KG1 (cell line): ENCODE measurements around the gene MMD.
"Not testable (repeated sequence)": the region's sequence is repeated elsewhere in the genome, so short reads cannot be mapped to it uniquely, and the experiment has no call there.

Experiments used
- DNase-seq: peaks from one replicate; lab custom pipeline; 2025; lab: John Stamatoyannopoulos, UW

Gene MMD

DNA sequence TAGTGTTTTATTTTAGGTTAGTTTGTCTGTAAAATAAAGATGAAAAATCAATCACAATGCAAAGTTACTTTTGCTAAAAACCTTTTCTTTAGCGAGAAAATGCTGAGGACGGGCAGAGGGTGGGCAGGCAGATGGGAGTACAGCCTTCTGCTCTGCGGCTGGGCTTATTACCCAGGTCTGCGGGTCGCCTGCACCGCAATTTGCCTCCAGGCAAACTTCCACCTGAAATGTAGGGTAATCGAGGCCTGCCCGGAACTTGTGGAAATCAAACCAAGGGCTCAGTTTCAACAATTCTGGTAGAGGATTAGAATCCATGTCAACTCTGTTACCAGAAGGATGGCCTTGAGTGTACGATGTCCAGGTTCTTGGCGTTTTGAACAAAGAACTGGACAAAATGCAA lies 22.3 kb upstream of the MMD start:
- no peak for DNase-seq

DNA sequence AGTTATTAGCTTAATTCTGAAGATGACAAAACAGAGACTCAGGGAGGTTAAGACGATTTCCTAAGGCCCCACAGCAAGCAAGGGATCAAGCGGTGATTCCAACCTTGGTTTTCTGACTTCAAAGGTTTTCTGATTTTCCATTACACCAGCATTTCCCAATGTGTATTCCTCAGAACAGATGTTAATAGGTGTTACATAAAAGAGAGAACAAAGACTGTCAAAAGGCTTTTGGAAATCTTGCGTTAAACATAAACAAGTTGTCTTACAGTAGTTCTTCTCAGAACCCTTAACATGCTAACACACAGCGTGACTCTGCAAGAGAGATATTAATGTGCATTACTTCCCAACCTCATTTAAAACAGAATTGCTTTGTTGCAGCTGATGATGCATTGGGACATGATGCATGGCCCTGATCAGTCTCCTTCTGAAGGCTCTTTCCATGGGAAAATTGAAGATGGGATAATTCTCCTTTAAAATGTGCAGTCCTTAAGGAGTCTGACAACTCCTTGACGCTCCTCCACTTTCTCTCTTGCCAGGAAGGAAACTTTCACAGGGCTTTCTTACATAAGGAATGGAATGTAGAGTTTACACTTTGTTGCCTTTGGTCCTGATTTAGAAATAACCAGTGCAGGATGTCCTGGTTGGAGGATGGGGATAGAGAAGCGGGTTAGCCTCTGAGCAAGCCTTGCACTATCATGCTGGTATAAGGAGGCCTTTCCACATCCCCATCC lies 21.5 kb upstream of the MMD start:
- DNase-seq, result no peak

DNA sequence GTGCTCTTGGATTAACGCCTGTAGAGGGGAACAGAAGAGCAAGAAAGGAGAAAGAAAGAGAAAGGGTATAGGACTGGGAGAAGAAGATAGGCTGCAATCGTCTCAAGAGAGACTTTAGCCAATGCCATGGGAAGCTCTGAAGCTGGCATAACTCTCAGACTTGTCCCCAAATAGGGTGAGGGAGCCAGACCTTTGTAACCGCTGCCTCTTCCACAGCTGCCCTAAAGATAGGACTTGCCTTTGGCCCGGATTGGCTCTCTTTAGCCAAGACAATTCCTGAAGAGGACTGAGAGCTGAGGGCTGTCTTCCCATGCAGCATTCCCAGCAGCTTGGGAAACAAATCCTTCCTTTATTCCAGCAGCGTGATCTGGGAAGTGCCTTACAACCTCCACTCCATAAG lies 20.8 kb upstream of the MMD start:
- no peak for DNase-seq

DNA sequence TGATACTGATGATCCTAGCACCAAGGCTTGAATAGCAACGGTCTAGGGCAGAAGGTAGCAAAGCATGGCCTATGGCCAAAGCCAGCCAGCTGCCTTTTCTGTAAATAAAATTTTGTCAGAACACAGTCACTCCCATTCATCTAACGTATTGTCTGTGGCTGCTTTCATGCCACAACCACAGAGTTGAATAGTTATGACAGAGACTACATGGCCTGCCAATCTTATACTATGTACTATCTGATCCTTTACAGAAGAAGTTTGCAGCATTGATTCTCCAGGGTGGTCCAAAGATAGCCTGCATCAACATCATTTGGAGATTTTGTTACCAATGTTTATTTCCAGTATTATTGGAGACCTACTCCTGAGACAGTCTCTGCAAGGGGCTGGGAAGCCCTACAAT lies 19.9 kb upstream of the MMD start:
- DNase-seq, result no peak

DNA sequence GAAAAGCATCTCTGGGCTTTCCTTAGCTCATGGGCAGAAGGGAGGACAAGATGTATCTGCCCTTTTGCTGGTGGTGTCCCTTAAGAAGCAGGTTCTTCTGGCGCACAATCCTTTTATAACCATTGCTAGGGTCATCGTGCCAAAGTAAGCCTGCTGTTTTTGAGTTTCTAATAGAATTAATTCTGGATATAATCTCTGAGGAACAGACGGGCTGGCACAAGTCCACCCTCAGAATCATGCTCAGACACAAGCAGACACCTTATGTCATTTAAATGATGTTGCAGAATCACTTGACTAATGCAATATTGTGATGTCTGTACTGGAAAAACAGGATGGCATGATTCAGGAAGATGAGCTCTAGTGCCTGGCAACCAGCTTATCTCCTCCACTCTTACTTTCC lies 18.8 kb upstream of the MMD start:
- DNase-seq, result no peak

DNA sequence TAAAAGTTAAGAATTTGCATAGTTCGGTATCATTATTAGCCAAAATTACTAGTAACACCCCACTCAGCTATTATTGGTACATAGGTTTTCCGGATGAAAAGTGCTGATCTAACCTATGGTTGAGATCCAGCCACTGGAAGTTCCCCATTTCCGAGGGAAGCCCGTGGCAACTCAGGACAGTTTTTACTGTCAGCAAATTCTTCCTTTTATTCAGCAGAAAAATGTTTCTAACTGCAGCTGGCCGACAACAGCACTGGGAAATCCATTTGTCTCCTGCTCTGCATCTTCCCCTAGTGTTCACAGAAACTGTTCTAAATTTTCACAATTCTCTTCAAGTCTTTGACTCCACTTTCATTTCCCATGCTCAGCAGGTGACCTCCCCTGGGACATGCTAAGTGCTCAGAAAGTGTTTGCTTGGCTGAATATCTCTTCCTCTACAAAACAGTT lies 15.5 kb upstream of the MMD start:
- no peak for DNase-seq

DNA sequence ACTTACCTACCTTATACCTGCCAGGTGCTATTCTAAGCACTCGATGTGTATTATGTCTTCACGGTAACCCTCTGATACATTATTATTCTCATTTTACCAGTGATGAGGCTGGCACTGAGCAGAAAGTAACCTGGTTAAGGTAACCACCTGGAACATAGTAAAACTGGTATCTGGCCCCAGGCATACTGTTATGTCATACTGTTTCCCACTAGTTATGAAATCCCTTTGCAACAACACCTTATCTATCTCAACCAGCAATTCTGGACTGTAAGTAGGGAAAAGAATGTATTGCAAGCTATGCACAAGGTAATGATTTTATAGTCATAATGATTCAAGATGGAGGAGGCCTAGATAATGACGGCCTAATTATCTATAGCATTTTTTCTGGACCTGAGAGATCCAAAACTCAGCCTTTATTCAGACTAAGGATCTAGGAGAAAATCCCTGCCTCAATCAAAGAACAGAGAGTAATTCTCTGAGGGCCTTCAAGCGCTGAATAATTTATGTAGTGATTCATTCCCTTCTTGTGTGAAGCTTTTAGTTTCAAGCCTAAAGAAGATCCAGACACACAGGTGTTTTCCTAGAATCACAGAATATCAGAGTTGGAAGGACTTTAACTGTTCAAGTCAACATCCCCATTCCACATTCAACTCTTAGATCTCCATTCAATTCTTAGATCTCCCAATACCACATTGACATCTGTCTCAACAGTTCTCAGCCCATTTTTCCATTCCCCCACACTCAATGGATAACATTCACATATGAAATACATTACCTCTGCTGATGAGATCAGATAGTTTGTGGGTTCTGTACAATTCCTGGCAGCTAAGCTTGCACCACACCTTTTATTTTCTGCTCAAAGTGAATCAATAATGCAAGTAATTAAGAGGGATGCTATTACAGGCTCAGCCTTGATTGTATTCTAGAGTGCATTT lies 14.9 kb upstream of the MMD start:
- DNase-seq, result no peak

DNA sequence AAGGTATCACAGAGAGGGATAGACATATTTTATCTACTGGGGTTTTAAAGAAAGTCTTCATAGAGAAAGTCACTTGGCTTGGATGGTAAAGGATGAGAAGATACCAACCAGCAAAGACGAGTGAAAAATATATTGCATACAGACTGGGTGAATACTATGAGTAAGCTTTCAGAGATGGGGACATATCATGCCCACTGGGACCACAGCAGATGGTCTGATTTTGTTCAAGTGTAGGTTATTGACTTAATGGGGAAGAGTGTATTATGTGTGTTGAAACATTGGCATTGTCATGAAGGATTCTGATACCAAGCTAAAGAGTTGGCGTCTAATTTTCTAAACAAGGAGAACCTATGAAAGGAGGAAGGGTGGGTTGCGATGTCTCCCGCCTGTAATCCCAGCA lies 13.8 kb upstream of the MMD start:
- DNase-seq, result no peak

DNA sequence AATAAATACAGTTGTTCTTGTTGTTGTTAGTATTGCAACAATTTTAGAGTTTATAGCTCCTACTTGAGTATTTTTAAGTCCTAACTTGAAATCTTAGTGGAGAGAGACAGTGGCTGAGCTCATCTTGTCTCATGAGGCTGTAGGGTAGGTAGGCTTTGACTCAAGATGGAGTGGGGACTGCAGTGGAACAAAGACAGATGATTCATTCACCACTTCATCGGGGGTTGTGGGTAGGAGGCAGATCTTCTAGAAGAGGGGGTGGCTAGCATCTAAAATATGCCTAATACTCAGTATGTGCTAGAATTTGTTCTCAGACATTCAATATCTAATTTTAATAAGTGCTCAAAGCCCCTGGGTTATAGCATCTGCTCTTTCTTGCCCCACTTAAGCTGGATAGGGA lies 13.1 kb upstream of the MMD start:
- DNase-seq, result no peak

DNA sequence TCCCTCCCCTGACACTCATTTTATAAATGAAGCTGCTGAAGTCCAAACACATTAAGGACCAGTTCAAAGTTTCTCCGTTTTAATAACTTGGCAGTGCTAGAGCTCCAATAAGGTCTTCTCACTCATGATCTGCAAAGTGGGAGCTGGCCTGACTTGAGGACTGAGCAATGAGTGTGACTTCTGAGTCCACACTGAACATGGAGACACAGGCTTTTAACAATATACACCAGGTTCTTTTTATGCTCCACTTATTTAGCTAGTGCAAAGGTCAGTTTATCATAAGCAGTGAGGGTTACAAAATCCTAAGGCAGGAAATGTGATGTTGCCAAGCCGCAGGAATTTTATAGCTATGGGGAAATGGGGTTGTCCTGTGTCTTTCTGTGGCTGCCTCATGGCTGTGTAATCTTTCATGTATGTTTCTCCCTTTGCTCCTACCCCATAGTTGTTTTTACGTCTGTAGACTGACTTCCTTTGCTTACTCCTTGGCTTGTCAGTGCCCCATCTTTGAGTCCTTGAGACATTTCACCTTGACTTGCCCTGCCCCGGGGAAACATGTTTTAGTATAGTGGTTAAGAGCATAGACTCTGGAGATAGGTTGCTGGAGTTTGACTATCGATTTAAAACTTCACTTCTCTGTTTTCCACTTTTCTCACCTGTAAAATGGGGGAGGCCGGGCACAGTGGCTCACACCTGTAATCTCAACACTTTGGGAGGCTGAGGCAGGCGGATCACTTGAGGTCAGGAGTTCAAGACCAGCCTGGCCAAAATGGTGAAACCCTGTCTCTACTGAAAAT lies 12.2 kb upstream of the MMD start:
- DNase-seq, result no peak

DNA sequence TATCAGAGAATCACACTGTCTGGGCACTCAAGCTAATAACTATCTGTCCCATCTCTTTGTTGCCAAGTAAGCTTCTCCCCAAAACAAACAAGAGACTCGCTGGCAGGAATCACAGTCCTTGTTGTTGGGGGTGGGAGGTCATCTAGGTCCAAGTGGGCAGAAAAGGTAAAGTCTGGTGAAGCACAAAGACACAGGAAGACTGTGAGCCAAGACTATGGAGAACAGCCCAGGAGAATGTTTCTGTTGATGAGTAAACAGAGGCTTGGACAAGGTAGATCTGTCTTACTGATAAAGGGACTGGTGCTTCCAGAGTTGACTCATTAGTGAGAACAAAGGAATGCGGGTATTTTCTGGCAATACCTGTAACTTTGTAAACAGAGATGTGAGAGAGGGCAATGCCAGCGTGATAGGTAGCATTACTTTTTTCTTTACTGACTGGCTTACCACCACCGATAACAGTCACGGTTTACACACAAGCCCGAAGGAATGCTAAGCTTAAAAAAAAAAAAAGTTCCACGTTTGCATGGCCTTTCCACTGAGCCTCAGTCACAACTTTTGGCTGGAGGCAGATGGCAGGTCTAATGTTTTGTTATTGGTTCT lies 11.5 kb upstream of the MMD start:
- no peak for DNase-seq

DNA sequence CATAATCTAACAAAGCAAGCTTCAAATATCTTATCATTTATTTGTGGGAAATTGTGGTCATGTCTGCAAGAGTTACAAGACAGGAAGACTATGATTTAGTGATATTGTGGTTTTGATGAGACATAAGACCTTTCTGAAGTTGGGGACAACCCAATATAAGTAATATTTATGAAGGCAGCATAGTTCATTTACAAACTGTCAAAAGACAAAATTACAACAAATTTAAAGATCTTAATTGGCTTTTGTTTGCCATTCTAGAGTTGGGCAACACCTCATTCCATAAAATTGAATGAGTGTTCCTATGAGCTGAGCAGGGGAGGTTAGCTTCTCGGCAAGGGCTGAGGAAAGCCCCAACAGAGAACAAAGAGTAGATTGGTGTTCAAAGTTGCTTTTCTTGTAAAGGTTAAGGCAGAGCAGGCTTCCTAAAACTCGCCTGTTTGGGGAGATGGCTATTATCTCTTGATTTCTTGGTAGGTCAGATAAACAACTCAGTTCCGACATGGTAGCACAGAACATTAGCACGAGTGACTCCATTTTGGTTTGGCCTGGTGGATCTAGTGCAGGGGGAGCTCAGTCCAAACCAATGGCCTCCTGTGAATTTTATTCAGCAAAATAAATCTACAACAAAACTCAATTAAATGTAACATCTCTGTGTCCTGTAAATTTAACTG lies 10.9 kb upstream of the MMD start:
- no peak for DNase-seq

DNA sequence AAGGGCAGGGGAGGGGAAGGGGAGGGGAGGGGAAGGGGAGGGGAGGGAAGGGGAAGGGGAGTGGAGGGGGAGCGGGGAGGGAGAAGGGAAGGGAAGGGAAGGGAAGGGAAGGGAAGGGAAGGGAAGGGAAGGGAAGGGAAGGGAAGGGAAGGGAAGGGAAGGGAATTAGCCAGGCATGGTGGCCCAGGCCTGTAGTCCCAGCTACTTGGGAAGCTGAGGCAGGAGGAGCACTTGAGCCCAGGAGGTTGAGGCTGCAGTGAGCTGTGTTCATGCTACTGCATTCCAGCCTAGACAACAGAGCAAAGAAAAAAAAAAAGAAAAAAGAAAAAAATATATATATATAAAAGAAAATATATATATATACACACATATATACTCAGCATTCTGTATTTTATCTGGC lies 10.3 kb upstream of the MMD start:
- DNase-seq, result not testable (repeated sequence)

DNA sequence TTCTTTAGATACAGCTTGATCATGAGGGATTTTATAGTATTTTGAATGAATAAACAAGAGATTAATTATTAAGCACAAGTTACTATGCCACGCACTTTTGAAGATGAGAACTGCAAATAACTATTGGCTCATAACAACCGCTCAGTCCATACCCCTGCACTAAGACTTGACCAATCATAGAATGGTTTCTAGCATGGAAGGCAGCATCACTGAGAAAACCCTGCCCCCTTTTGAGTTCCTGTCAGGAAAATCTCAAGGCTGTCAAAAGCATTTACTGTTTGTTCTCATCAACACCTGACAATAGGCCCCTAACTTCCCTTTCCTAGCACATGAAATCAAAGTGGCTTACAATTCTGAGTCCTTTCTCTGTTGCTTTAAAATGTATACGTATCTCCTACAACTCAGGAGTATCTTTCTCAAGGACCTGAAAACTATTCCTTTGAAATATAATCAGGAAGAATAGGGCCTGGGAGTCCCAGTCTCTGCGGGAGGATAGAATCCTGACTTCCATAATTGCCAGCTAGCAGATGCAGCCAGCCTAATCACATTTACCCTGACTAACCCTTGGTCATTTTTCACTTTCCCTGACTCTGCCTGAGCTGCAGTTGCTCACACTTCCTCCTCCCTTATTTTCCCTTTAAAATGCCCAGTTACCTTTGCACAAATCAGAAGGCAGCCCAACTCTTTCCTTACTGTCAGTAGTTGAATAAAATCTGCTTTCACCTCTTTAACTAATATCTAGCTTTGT lies 9.1 kb upstream of the MMD start:
- no peak for DNase-seq

DNA sequence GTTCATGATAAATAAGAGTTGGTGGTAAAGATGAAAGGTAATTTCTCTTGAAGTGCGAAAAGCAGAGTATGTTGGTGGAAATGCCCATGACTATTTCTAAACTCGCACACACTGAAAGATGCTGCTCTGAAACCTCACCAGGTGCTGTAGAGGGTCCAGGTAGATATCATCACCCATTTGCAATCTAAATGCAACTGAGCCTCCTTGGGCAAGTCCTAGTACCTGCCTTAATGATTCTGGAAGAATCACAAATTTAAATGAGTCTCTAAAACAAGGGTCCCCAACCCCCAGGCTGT lies 5.9 kb upstream of the MMD start:
- DNase-seq, result no peak

DNA sequence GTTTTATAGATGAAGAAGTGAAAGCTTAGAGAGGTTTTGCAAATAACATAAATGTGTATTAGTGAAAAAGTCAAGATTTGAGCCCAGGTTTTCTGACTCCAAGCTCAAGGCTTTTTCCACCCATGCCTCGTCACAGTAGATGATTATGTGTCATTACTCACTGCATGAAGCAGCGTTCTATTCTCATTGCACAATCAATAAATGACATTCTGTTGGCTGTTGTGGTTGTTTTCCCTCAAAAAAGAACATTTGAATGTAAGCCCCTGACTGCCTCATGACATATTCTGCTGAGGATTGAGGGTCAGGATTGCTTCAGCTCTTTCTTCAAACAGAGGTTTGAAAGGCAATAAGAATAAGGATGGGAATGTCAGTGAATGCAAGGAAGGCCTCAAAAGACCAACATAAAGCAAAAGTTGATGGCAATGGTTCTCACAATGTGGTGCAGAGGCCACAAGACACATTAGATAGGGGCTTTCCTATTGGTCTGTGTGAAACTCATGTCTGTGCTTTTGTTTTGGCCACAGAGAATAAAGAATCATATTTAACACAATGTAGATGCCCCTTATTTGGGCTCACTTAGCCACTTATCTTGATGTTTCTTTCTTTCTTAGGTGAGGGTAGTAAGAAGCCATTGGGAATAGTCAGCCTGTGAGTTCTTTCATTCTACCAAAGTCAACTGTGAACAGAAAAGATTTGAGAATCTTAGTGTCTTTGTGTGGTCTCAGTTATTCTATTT lies 5.4 kb upstream of the MMD start:
- DNase-seq, result no peak

DNA sequence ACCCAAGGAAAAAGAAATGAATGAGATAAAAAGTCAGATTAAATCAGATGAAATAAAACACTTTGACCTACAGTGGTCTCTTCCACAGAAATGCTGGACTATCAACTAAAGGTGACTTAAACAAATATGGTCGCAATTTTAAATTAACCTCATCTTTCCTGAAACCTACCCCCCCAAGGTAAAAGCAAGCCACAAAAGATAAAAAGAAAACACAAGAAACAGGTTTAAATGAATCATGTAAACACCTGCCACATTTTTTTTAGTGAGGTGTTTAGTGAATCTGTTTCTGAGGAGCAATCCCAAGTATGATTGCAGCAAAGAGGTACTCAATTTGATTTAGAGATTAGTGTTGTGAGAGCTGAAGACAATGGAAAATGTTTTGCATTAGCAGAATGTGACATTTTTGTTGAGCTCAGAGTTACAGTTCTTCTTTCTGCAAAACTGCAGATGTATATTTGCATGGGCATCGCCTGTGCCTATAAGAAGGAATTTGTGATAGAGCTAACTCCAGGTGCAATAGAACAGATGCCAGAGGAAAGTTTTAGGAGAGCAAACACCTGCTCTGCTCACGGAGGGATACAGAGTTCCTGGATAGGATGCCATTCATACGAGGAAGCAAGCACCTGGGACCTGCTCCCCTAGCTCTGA lies 3.4 kb upstream of the MMD start:
- no peak for DNase-seq

DNA sequence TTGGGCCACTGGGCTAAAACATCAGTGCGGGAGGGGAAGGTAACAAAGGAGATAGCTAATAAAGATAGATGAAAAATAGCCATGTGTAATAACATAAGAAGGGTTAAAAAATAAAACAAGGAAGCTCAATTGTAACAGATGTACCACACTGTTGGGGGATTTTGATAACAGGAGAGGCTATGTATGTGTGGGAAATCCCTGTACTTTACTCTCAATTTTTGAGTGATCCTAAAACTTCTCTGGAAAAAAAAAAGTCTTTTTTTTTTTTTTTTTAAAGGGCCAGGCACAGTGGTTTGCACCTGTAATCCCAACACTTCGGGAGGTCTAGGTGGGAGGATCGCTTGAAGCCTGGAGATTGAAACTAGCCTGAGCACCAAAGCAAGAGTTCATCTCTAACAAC lies 1.9 kb upstream of the MMD start:
- DNase-seq, result no peak

DNA sequence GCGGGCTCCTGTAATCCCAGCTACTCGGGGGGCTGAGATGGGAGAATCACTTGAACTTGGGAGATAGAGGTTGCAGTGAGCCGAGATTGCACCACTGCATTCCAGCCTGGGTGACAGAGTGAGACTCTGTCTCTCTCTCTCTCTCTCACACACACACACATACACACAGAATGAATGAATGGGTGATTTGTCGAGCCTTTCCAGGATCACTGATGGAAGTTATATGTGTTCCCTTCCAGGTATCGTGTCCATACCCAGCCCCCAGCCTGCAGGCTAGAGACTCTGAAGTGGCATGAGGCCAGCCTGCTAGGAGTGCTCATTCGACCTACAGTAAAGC lies 1.2 kb upstream of the MMD start:
- not testable (repeated sequence) for DNase-seq

DNA sequence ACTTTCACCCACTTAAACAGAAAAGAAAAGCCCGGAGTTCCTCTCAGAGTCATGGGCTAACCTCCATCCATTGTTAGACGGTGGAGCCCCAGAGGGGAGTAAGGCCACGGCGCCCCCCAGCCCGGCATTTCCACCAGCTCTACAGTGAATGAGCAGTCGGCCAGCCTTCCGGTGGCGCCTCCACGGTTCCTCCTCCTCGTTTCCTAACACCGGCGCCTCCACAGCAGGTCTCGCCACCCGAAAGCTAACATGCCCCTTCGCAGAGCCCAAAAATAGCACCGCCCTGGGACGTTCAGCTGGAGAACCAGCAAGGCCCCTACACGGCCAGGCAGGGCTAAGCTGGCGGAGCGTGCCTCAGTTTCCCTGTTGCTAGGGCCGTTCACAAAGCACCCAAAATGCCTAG lies 858 bp downstream of the MMD start:
- peak; percentile 14 for DNase-seq
